ENCODE data around the gene OR11H6. TPM values are rescaled to one million over a fixed set of nuclear protein-coding genes. Genes with fewer than 3 reads are reported as not detected.

Gene OR11H6, protein sequence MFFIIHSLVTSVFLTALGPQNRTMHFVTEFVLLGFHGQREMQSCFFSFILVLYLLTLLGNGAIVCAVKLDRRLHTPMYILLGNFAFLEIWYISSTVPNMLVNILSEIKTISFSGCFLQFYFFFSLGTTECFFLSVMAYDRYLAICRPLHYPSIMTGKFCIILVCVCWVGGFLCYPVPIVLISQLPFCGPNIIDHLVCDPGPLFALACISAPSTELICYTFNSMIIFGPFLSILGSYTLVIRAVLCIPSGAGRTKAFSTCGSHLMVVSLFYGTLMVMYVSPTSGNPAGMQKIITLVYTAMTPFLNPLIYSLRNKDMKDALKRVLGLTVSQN
- total RNA-seq = not detected in 2 replicates

DNA sequence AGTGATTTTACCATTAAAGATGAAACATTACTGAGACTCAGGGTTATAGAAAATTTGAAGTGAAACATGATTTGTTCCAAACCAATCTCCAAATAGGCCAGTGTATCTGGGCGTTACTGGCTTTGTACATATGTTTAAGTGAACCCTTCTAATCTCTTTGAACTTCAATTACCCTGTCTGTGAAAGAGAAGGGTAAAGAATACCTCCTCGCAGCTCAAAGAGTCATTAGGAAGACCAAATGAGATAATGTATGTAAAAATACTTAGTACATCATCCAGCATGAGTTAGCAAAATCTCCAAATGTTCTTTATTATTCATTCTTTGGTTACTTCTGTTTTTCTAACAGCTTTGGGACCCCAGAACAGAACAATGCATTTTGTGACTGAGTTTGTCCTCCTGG, at the start of gene OR11H6:
OR11H6 (plus strand) TSS at position 301 of the 400 bp plus-strand sequence; CDS start at position 301, 0 bp downstream.

DNA sequence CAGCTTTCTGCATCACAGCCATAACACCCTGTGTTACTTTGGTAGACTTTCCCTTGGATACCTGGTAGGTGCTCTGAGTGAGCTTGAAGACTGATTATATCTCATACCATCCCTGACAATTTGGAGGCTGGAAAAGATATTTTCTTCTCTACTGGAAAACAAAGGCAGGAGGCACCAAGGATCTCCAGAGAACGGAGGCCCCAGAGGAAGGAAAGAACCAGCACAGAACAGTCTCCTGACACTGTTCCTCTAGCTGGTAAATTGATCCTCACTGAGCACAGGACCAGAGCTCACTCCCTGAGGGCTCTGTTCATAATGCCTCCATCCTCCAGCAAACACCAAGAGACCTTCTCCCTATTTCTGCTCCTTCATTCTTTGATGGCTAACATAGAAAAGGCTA, 32.9 kb upstream of the OR11H6 start, which contains the start of gene OR11G2:
OR11G2 (plus strand) TSS at position 301 of the 400 bp plus-strand sequence. CDS start 6,542 bp downstream, outside the sequence.

DNA sequence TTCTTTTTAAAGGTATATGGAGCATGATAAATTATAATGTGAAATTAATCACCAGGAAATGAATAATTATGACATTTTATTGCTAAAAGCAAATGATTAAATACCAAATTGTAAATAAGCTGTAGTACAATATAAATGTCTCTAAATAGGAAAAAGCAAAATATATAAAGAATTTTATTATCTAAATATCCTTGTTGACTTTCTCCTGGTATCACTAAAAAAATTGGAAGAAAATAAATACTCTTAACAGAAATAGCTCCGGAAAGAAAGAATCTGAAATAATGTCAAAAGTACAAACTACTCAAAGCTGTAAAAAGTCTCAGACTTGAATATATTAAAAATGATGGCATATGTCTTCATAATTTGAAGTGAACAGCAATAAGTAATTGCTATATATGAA, 5.2 kb downstream of the OR11H6 start, which contains the start of gene OR11H7:
OR11H7 (plus strand) TSS at position 301 of the 400 bp plus-strand sequence.

Other genes with a start within 250 kb of the OR11H6 start
- gene OR4K15, start 248.1 kb upstream of the OR11H6 start, total RNA-seq = not detected in 2 replicates
- not detected in 2 replicates for gene OR4Q2, start 221.5 kb upstream of the OR11H6 start, total RNA-seq
- not detected in 2 replicates for gene OR4K14, start 204.4 kb upstream of the OR11H6 start, total RNA-seq
- not detected in 2 replicates for gene OR4K13, start 187.7 kb upstream of the OR11H6 start, total RNA-seq
- not detected in 2 replicates for gene OR4L1, start 163.7 kb upstream of the OR11H6 start, total RNA-seq
- not detected in 2 replicates for gene OR4K17, start 113.0 kb upstream of the OR11H6 start, total RNA-seq
- gene OR4N5, start 84.9 kb upstream of the OR11H6 start, total RNA-seq = not detected in 2 replicates
- gene OR11G2, start 32.8 kb upstream of the OR11H6 start, total RNA-seq = not detected in 2 replicates
- gene OR11H7, start 5.3 kb downstream of the OR11H6 start, total RNA-seq = not detected in 2 replicates
- not detected in 2 replicates for gene OR11H4, start 15.6 kb downstream of the OR11H6 start, total RNA-seq
- 5.4 and 9.6 TPM in 2 replicates for gene TTC5, start 82.2 kb downstream of the OR11H6 start, total RNA-seq
- 28.0 and 42.1 TPM in 2 replicates for gene CCNB1IP1, start 109.6 kb downstream of the OR11H6 start, total RNA-seq
- 6.4 and 11.6 TPM in 2 replicates for gene PARP2, start 119.9 kb downstream of the OR11H6 start, total RNA-seq
- gene TEP1, start 189.8 kb downstream of the OR11H6 start, total RNA-seq = 13.4 and 17.6 TPM in 2 replicates
- gene KLHL33, start 212.5 kb downstream of the OR11H6 start, total RNA-seq = 0.31 TPM in 1 of 2 replicates, not detected in the other
- 27.0 and 34.1 TPM in 2 replicates for gene OSGEP, start 231.1 kb downstream of the OR11H6 start, total RNA-seq
- gene APEX1, start 231.5 kb downstream of the OR11H6 start, total RNA-seq = 156 and 173 TPM in 2 replicates
- gene PIP4P1, start 237.7 kb downstream of the OR11H6 start, total RNA-seq = 14.6 and 17.6 TPM in 2 replicates
- gene PNP, start 245.7 kb downstream of the OR11H6 start, total RNA-seq = 17.1 and 21.0 TPM in 2 replicates